H1 (cell line): ENCODE measurements around the gene ARMC9. TPM values are rescaled to one million over a fixed set of nuclear protein-coding genes. Genes with fewer than 3 reads are reported as not detected.

Experiments
- CTCF ChIA-PET: fragments of 300-600 bp; sonication (Branson Sonifier 250); formaldehyde crosslinking; loops from one replicate; lab custom pipeline; 2021; ENCODE audit not compliant: partially characterized antibody; lab: Charles Lee
- POLR2A ChIA-PET: fragments of 300-600 bp; sonication (Branson Sonifier 250); formaldehyde crosslinking; loops from one replicate; lab custom pipeline; 2021; ENCODE audit warnings: inconsistent platforms; ENCODE audit not compliant: partially characterized antibody; lab: Charles Lee
- DNase-seq, 2 experiments: peaks; one replicate each; pipeline versions ENCODE4 v3.0.0 to v3.0.0-alpha.2; 2010 to 2022; ENCODE audit warnings: low spot score in 2 of 2, low read depth in 1 of 2, mixed read lengths in 1 of 2
- FAIRE-seq: peaks from 2 replicates; lab custom pipeline; 2011; peaks lifted over from hg19 to GRCh38; lab: Jason Lieb, UNC
- H2AFZ ChIP-seq: 2 replicates; pipeline ENCODE4 v1.8.1; 2012; ENCODE audit warnings: low read length, inconsistent platforms
- H2AK5ac ChIP-seq: 2 replicates; pipeline ENCODE4 v1.6.1; 2013; ENCODE audit warnings: low read depth, low read length
- H2BK120ac ChIP-seq: replicated peaks from 2 replicates; pipeline ENCODE3; 2013; ENCODE audit warnings: low read depth, low read length, inconsistent platforms
- H2BK12ac ChIP-seq: 2 replicates; pipeline ENCODE4 v1.6.1; 2013; ENCODE audit warnings: low read depth, low read length
- H2BK15ac ChIP-seq: 2 replicates; pipeline ENCODE4 v1.6.1; 2013; ENCODE audit warnings: low read length
- H2BK20ac ChIP-seq: 2 replicates; pipeline ENCODE4 v1.6.1; 2013; ENCODE audit warnings: low read length
- H2BK5ac ChIP-seq: 2 replicates; pipeline ENCODE4 v1.6.1; 2013; ENCODE audit warnings: low read depth, low read length
- H3K14ac ChIP-seq: 2 replicates; pipeline ENCODE4 v1.6.1; 2013; ENCODE audit warnings: inconsistent platforms; ENCODE audit not compliant: insufficient read length
- H3K18ac ChIP-seq: 2 replicates; pipeline ENCODE4 v1.6.1; 2013; ENCODE audit warnings: low read length; ENCODE audit errors: extremely low read depth
- H3K23ac ChIP-seq: 2 replicates; pipeline ENCODE4 v1.6.1; 2013; ENCODE audit warnings: inconsistent platforms; ENCODE audit not compliant: insufficient read length
- H3K23me2 ChIP-seq: 2 replicates; pipeline ENCODE4 v1.6.1; 2013; ENCODE audit warnings: low read depth, low read length
- H3K27ac ChIP-seq: 2 replicates; pipeline ENCODE4 v1.6.1; 2011; ENCODE audit warnings: low read depth, low read length, inconsistent platforms
- H3K27me3 ChIP-seq, 4 experiments: replicated peaks in 1 of 4; 1 replicate in 1 of 4; 2 replicates in 3 of 4; pipeline versions ENCODE4 v1.6.1 to v1.8.1; 2011 to 2013; ENCODE audit warnings: low read length in 3 of 4, mild to moderate bottlenecking in 3 of 4, inconsistent platforms in 2 of 4, mixed read lengths in 2 of 4, moderate library complexity in 1 of 4; ENCODE audit not compliant: control insufficient read depth in 3 of 4, insufficient read depth in 3 of 4; ENCODE audit errors: extremely low read depth in 1 of 4
- H3K36me3 ChIP-seq, 4 experiments: 2 replicates each; pipeline versions ENCODE4 v1.6.1 to v1.8.1; 2011 to 2013; ENCODE audit warnings: mild to moderate bottlenecking in 4 of 4, low read length in 3 of 4, moderate library complexity in 2 of 4, control low read depth in 1 of 4, inconsistent platforms in 1 of 4; ENCODE audit not compliant: insufficient read depth in 4 of 4, control insufficient read depth in 2 of 4
- H3K4ac ChIP-seq: replicated peaks from 2 replicates; pipeline ENCODE3; 2013; ENCODE audit warnings: low read length, low read depth, mixed read lengths, inconsistent platforms; ENCODE audit not compliant: insufficient read length
- H3K4me1 ChIP-seq, 4 experiments: replicated peaks in 1 of 4; 1 replicate in 1 of 4; 2 replicates in 3 of 4; pipeline versions ENCODE4 v1.6.1 to v1.8.1; 2011 to 2013; ENCODE audit warnings: low read length in 3 of 4, inconsistent platforms in 2 of 4, mixed read lengths in 1 of 4; ENCODE audit not compliant: insufficient read depth in 4 of 4, control insufficient read depth in 3 of 4
- H3K4me2 ChIP-seq, 2 experiments: 2 replicates each; pipeline versions ENCODE4 v1.6.1 to v1.8.1; 2011 to 2013; ENCODE audit warnings: low read depth in 2 of 2, low read length in 2 of 2, control low read depth in 1 of 2, inconsistent platforms in 1 of 2, mild to moderate bottlenecking in 1 of 2; ENCODE audit not compliant: insufficient read depth in 1 of 2
- H3K4me3 ChIP-seq, 4 experiments: fragments of 200-600, 300-600 bp in 1 of 4; sonication (generic), shearing (Covaris generic), sonication (Bioruptor Twin) in 1 of 4; 2 replicates each; pipeline versions ENCODE4 v1.5.1 to v1.8.1; 2011 to 2016; ENCODE audit warnings: low read length in 4 of 4, low read depth in 3 of 4, control low read depth in 2 of 4, inconsistent platforms in 2 of 4, mild to moderate bottlenecking in 2 of 4, mixed read lengths in 1 of 4, moderate library complexity in 1 of 4; ENCODE audit not compliant: insufficient read depth in 2 of 4; ENCODE audit errors: extremely low read depth in 1 of 4
- H3K56ac ChIP-seq: replicated peaks from 2 replicates; pipeline ENCODE3; 2013; ENCODE audit warnings: low read depth, mild to moderate bottlenecking, mixed read lengths, low read length, inconsistent platforms; ENCODE audit not compliant: insufficient read length
- H3K79me1 ChIP-seq: 2 replicates; pipeline ENCODE4 v1.6.1; 2013; ENCODE audit warnings: low read depth, low read length, control low read depth
- H3K79me2 ChIP-seq, 2 experiments: 2 replicates each; pipeline versions ENCODE4 v1.6.1 to v1.8.1; 2012 to 2013; ENCODE audit warnings: low read length in 2 of 2, mild to moderate bottlenecking in 2 of 2, inconsistent platforms in 1 of 2; ENCODE audit not compliant: insufficient read depth in 2 of 2, control insufficient read depth in 1 of 2
- H3K9ac ChIP-seq, 4 experiments: replicated peaks in 1 of 4; 1 replicate in 1 of 4; 2 replicates in 3 of 4; pipeline versions ENCODE4 v1.6.1 to v1.8.1; 2011 to 2013; ENCODE audit warnings: low read depth in 3 of 4, low read length in 3 of 4, control low read depth in 2 of 4, mild to moderate bottlenecking in 2 of 4, moderate library complexity in 2 of 4, inconsistent platforms in 1 of 4; ENCODE audit errors: extremely low read depth in 1 of 4
- H3K9me3 ChIP-seq, 2 experiments: 2 replicates each; pipeline versions ENCODE4 v1.6.1 to v1.8.1; 2012 to 2013; ENCODE audit warnings: mild to moderate bottlenecking in 2 of 2, moderate library complexity in 2 of 2, control low read depth in 1 of 2, inconsistent platforms in 1 of 2, low read depth in 1 of 2, low read length in 1 of 2, mixed read lengths in 1 of 2; ENCODE audit not compliant: insufficient read depth in 2 of 2
- H4K20me1 ChIP-seq, 2 experiments: replicated peaks in 1 of 2; 2 replicates each; pipeline versions ENCODE3 to v1.8.1; 2011 to 2013; ENCODE audit warnings: inconsistent platforms in 2 of 2, low read length in 2 of 2, mild to moderate bottlenecking in 1 of 2; ENCODE audit not compliant: insufficient read depth in 2 of 2, control insufficient read depth in 1 of 2
- H4K5ac ChIP-seq: 2 replicates; pipeline ENCODE4 v1.6.1; 2013; ENCODE audit warnings: low read length, low read depth, mixed read lengths, inconsistent platforms; ENCODE audit not compliant: insufficient read length
- H4K8ac ChIP-seq: 2 replicates; pipeline ENCODE4 v1.8.0; 2013; ENCODE audit warnings: mild to moderate bottlenecking, moderate library complexity, low read length, inconsistent platforms; ENCODE audit not compliant: insufficient read depth; ENCODE audit errors: extremely low read depth
- H4K91ac ChIP-seq: replicated peaks from 2 replicates; pipeline ENCODE3; 2013; ENCODE audit warnings: low read length, mixed read lengths, inconsistent platforms; ENCODE audit not compliant: insufficient read length
- ATF2 ChIP-seq: IDR thresholded peaks from 2 replicates; pipeline ENCODE4 v1.6.1; 2012; ENCODE audit warnings: low read length, inconsistent platforms
- SIN3A ChIP-seq, 2 experiments: IDR thresholded peaks in 1 of 2; conservative IDR thresholded peaks in 1 of 2; 2 replicates each; pipeline ENCODE4 v1.6.1; 2011 to 2012; ENCODE audit warnings: low read length in 2 of 2, improper control_type of control experiment in 1 of 2, low read depth in 1 of 2, mild to moderate bottlenecking in 1 of 2
- WGBS, 2 experiments: shearing (Covaris generic) in 1 of 2; methylation state at CpG; one replicate each; pipeline versions ENCODE4 v1.1.6 to v1.1.7; 2013 to 2015; ENCODE audit warnings: low lambda C conversion rate in 2 of 2, mixed read lengths in 2 of 2, inconsistent platforms in 1 of 2, low coverage in 1 of 2, missing lambda C conversion rate in 1 of 2; ENCODE audit not compliant: insufficient replicate concordance in 2 of 2, insufficient coverage in 1 of 2, insufficient read length in 1 of 2; ENCODE audit errors: extremely low coverage in 1 of 2, missing lambda C conversion rate in 1 of 2; 5-methylcytosine and 5-hydroxymethylcytosine counted together
- polyA plus RNA-seq, 7 experiments: library from polyadenylated mRNA; depleted of rRNA in 3 of 7; stranded (reverse) in 5 of 7; unstranded in 2 of 7; fragments of >200 nt in 5 of 7; fragments of 200-250 nt in 2 of 7; gene quantifications; 1 replicate in 5 of 7; 2 replicates in 1 of 7; 4 replicates in 1 of 7; pipeline versions ENCODE4 v1.2.1 to v1.2.3, GENCODE V29; 2011 to 2013; ENCODE audit warnings: missing spikeins in 2 of 7, mixed read lengths in 2 of 7
- total RNA-seq: library from RNA; stranded (reverse); fragmentation: NEBNext Ultra II Directional; extraction: Animal tissue kit (Norgen Biotek cat#: 25700); gene quantifications from 2 replicates; pipeline ENCODE4 v1.2.1, GENCODE V29; 2021
- TF ChIP-seq, protein P1 (sequence below): IDR thresholded peaks from 2 replicates; pipeline ENCODE4 v1.6.1; 2011; ENCODE audit warnings: low read length, improper control_type of control experiment

ARMC9 gene
- total and polyA plus RNA-seq, 2 of the 8 experiments (the other 6 are each of a cell fraction or from before 2014, with no cell fraction given), result 23.2 to 36.1 TPM

DNA sequence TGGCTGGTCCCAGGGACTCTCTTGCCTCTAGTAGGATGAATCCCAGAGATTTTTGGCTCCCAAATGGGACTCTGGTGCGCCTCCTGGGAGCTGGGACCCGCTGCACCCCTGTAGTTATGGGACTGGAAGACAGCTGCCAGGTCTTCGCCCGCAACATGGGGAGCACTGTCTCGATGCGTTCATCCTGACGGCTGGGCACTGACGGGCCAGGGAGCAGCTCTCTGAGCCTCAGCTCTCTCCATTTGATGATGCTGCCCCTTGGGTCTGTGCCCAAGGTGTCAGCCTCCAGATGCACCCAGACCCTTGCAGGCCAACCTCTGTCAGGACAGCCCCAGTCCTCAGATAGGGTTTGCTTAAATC lies 9.3 kb upstream of the ARMC9 start:
- Histone ChIP-seq H3K4ac (no peak overlapping the region), H2BK120ac (no peak overlapping the region), H3K79me2 (no peaks in the 10 kb centered on the region), H2BK5ac (peak overlapping the region; percentile 92; the same call in 1 of the 2 replicates), H2BK20ac (no peak overlapping the region), H3K23me2 (no peaks in the 10 kb centered on the region), H4K8ac (no peak overlapping the region), H3K4me3 (no peak overlapping the region), H2AFZ (no peak overlapping the region), H3K4me1 (peaks cover 0 to 16% (median 10%) of the 10 kb centered on the region in 4 experiments; a peak in 6 of 7 replicates), H4K20me1 (no peaks in the 10 kb centered on the region), H3K23ac (no peak overlapping the region), H3K79me1 (no peaks in the 10 kb centered on the region), H2BK15ac (0 out of 2 replicates have a peak overlapping the region, but pooled peaks have one; percentile 12), H3K18ac (peak overlapping the region; percentile 15; the same call in 1 of the 2 replicates), H2AK5ac (no peak overlapping the region; the same call in 1 of the 2 replicates), H3K56ac (no peak overlapping the region), H3K27ac (no peak overlapping the region), H2BK12ac (0 out of 2 replicates have a peak overlapping the region, but pooled peaks have one; percentile 29), H3K27me3 (no peaks in the 10 kb centered on the region), H3K36me3 (no peaks in the 10 kb centered on the region), H3K9ac (no peak overlapping the region; a peak in 1 of 7 replicates), H3K4me2 (no peak overlapping the region), H4K5ac (no peak overlapping the region), H4K91ac (peak overlapping the region; percentile 14), H3K14ac (no peak overlapping the region), H3K9me3 (no peaks in the 10 kb centered on the region)
- no peak for FAIRE-seq
- no peak for TF ChIP-seq ATF2
- TF ChIP-seq SIN3A (conservative IDR thresholded peaks at IDR 0.05 in 1 of 2, IDR thresholded peaks at IDR 0.05 in 1 of 2; ENCODE audit: low read depth in 1 of 2, low read length in 2 of 2), result no peak
- TF ChIP-seq, protein P1, sequence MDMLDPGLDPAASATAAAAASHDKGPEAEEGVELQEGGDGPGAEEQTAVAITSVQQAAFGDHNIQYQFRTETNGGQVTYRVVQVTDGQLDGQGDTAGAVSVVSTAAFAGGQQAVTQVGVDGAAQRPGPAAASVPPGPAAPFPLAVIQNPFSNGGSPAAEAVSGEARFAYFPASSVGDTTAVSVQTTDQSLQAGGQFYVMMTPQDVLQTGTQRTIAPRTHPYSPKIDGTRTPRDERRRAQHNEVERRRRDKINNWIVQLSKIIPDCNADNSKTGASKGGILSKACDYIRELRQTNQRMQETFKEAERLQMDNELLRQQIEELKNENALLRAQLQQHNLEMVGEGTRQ, result no peak
- ChIA-PET CTCF (interaction anchor here (0.6 to 3.3 kb wide), 11 partner anchors 9 to 262 kb away, joined by 3 to 17 read pairs (median 4); no protein-coding TSS in a partner anchor), POLR2A (interaction anchor here (0.5 to 1.9 kb wide), 5 partner anchors 9 to 263 kb away, joined by 3 to 6 read pairs (median 4); no protein-coding TSS in a partner anchor)
- DNase-seq, result no peak
- WGBS, 2 experiments, result 93% methylated on average over 8 of the region's 8 CpGs; no CpG with 5 or more reads in 1 of the 2 experiments
